ENCODE data around the gene IFITM10. TPM values are rescaled to one million over a fixed set of nuclear protein-coding genes. Genes with fewer than 3 reads are reported as not detected.

Gene IFITM10
- total and polyA plus RNA-seq, 2 donors from 2014 or later = 2.3 to 6.4 TPM

- Histone ChIP-seq H3K36me3 (ENCODE audit: control insufficient read depth in 2 of 3, insufficient read depth in 3 of 3, low read length in 3 of 3) (no peaks in the 10 kb centered on the region), H3K27me3 (ENCODE audit: control insufficient read depth, insufficient read depth, low read length) (no peaks in the 10 kb centered on the region), H3K4me3 (ENCODE audit: low read length in 3 of 3) (no peak overlapping the region), H3K4me1 (ENCODE audit: control insufficient read depth in 2 of 3, insufficient read depth in 2 of 3, low read depth in 1 of 3, low read length in 3 of 3) (peaks cover 0 to 4% (median 0%) of the 10 kb centered on the region in 3 donors), H3K27ac (ENCODE audit: low read depth in 2 of 2, low read length in 2 of 2) (no peak overlapping the region), H3K9ac (ENCODE audit: low read length in 3 of 3) (no peak overlapping the region), H3K9me3 (ENCODE audit: control insufficient read depth in 2 of 3, insufficient read depth in 1 of 3, low read length in 3 of 3) (no peaks in the 10 kb centered on the region)
- DNase-seq (peak in 4 of 5 donors; percentile 17 to 76 (median 30)), FAIRE-seq (no peak)
- no peak for TF ChIP-seq CTCF (IDR thresholded peaks at IDR 0.05; ENCODE audit: borderline replicate concordance, extremely low read depth, insufficient read depth)
- intact Hi-C loops (cut with DNase I) = no loop called here
Observed at GRCh38 chr11:1780700-1781592, 30.6 kb upstream of the IFITM10 start.

- no peak for FAIRE-seq
- Histone ChIP-seq H3K36me3 (ENCODE audit: control insufficient read depth in 2 of 3, insufficient read depth in 3 of 3, low read length in 3 of 3) (no peaks in the 10 kb centered on the region), H3K4me3 (ENCODE audit: low read length in 3 of 3) (no peak overlapping the region), H3K27ac (ENCODE audit: low read depth in 2 of 2, low read length in 2 of 2) (no peak overlapping the region), H3K9me3 (ENCODE audit: control insufficient read depth in 2 of 3, insufficient read depth in 1 of 3, low read length in 3 of 3) (no peaks in the 10 kb centered on the region), H3K9ac (ENCODE audit: low read length in 3 of 3) (no peak overlapping the region), H3K27me3 (ENCODE audit: control insufficient read depth, insufficient read depth, low read length) (no peaks in the 10 kb centered on the region), H3K4me1 (ENCODE audit: control insufficient read depth in 2 of 3, insufficient read depth in 2 of 3, low read depth in 1 of 3, low read length in 3 of 3) (peaks cover 0 to 4% (median 0%) of the 10 kb centered on the region in 3 donors)
- no peak for TF ChIP-seq CTCF (IDR thresholded peaks at IDR 0.05; ENCODE audit: borderline replicate concordance, extremely low read depth, insufficient read depth)
- intact Hi-C loops (cut with DNase I) = no loop called here
- DNase-seq = peak in 1 of 5 donors; percentile 6
Observed at GRCh38 chr11:1779806-1780699, 29.7 kb upstream of the IFITM10 start.

GRCh38 chr11:1779034-1779805 lies 28.8 kb upstream of the IFITM10 start:
- Histone ChIP-seq H3K4me3 (ENCODE audit: low read length in 3 of 3) (no peak overlapping the region), H3K36me3 (ENCODE audit: control insufficient read depth in 2 of 3, insufficient read depth in 3 of 3, low read length in 3 of 3) (no peaks in the 10 kb centered on the region), H3K9ac (ENCODE audit: low read length in 3 of 3) (no peak overlapping the region), H3K4me1 (ENCODE audit: control insufficient read depth in 2 of 3, insufficient read depth in 2 of 3, low read depth in 1 of 3, low read length in 3 of 3) (peaks cover 0 to 4% (median 0%) of the 10 kb centered on the region in 3 donors), H3K9me3 (ENCODE audit: control insufficient read depth in 2 of 3, insufficient read depth in 1 of 3, low read length in 3 of 3) (no peaks in the 10 kb centered on the region), H3K27ac (ENCODE audit: low read depth in 2 of 2, low read length in 2 of 2) (no peak overlapping the region), H3K27me3 (ENCODE audit: control insufficient read depth, insufficient read depth, low read length) (no peaks in the 10 kb centered on the region)
- no peak for TF ChIP-seq CTCF (IDR thresholded peaks at IDR 0.05; ENCODE audit: borderline replicate concordance, extremely low read depth, insufficient read depth)
- intact Hi-C loops (cut with DNase I) = no loop called here
- FAIRE-seq (no peak), DNase-seq (peak in 1 of 5 donors; percentile 7)

Data from kidney (tissue), 14 donors.